ENCODE measurements around the gene COL11A2. TPM values are rescaled to one million over a fixed set of nuclear protein-coding genes. Genes with fewer than 3 reads are reported as not detected.

The COL11A2 gene
- total and polyA plus RNA-seq, 2 of the 13 experiments (the other 11 are each of a cell fraction or from before 2014, with no cell fraction given), result 0.55 TPM

GRCh38 chr6:33199687-33200218 is 7.5 kb upstream of the COL11A2 start (continued):
- TF ChIP-seq FOXP4 (CRISPR knock-in tag; IDR thresholded peaks at IDR 0.05), result peak; percentile 99
- no peak for TF ChIP-seq CREM (IDR thresholded peaks at IDR 0.05)
- TF ChIP-seq CREM (CRISPR knock-in tag; IDR thresholded peaks at IDR 0.05), result no peak
- no peak for TF ChIP-seq ZSCAN29 (CRISPR knock-in tag; conservative IDR thresholded peaks at IDR 0.05)
- TF ChIP-seq ZNF460 (CRISPR knock-in tag; IDR thresholded peaks at IDR 0.05; ENCODE audit: borderline replicate concordance), result no peak
- TF ChIP-seq U2AF1 (optimal IDR thresholded peaks at IDR 0.05; ENCODE audit: low read depth, low read length), result no peak
- no peak for TF ChIP-seq ZNF569 (CRISPR knock-in tag; IDR thresholded peaks at IDR 0.05; ENCODE audit: borderline replicate concordance)
- 0 out of 2 replicates have a peak, but pooled peaks have one; percentile 57 for TF ChIP-seq DNMT3B (CRISPR knock-in tag; conservative IDR thresholded peaks at IDR 0.05)
- 0 out of 2 replicates have a peak, but pooled peaks have one; percentile 64 for TF ChIP-seq ZNF589 (CRISPR knock-in tag; conservative IDR thresholded peaks at IDR 0.05)
- peak; percentile 18; the same call in 1 of the 2 replicates for TF ChIP-seq SRY (CRISPR knock-in tag; IDR thresholded peaks at IDR 0.05)
- no peak for TF ChIP-seq IKZF4 (CRISPR knock-in tag; IDR thresholded peaks at IDR 0.05; ENCODE audit: borderline replicate concordance, low read depth, not compliant biosample characterization)
- TF ChIP-seq KDM5A (IDR thresholded peaks at IDR 0.05; ENCODE audit: borderline replicate concordance, low read length), result no peak
- TF ChIP-seq ZNF276 (CRISPR knock-in tag; IDR thresholded peaks at IDR 0.05; ENCODE audit: low read depth), result peak; percentile 50; the same call in 1 of the 2 replicates
- TF ChIP-seq TEAD3 (CRISPR knock-in tag; optimal IDR thresholded peaks at IDR 0.05; ENCODE audit: borderline replicate concordance), result no peak
- TF ChIP-seq ZNF501 (CRISPR knock-in tag; IDR thresholded peaks at IDR 0.05), result no peak; the same call in 1 of the 2 replicates
- TF ChIP-seq ZNF646 (CRISPR knock-in tag; IDR thresholded peaks at IDR 0.05), result no peak
- 0 out of 2 replicates have a peak, but pooled peaks have one; percentile 14 for TF ChIP-seq JUN (CRISPR knock-in tag; IDR thresholded peaks at IDR 0.05)
- TF ChIP-seq CHD4 (IDR thresholded peaks at IDR 0.05; ENCODE audit: borderline replicate concordance, low read length), result no peak
- TF ChIP-seq ZFAT (CRISPR knock-in tag; conservative IDR thresholded peaks at IDR 0.05), result no peak
- TF ChIP-seq ZNF670 (CRISPR knock-in tag; IDR thresholded peaks at IDR 0.05; ENCODE audit: borderline replicate concordance), result no peak
